22Rv1 (cell line): Measurements from ENCODE around the gene PIGR.

Experiments used
- H3K27ac ChIP-seq: fragments of 450-650 bp; 2 replicates; pipeline ENCODE4 v1.5.1; 2017
- ZFX ChIP-seq: fragments of 450-650 bp; IDR thresholded peaks from 2 replicates; pipeline ENCODE4 v1.6.1; 2017; ENCODE audit warnings: antibody characterized with exemption, borderline replicate concordance
- TF ChIP-seq, protein P1 (sequence below): fragments of 450-650 bp; IDR thresholded peaks from 2 replicates; pipeline ENCODE4 v1.5.1; 2017; ENCODE audit warnings: mild to moderate bottlenecking

PIGR gene

DNA sequence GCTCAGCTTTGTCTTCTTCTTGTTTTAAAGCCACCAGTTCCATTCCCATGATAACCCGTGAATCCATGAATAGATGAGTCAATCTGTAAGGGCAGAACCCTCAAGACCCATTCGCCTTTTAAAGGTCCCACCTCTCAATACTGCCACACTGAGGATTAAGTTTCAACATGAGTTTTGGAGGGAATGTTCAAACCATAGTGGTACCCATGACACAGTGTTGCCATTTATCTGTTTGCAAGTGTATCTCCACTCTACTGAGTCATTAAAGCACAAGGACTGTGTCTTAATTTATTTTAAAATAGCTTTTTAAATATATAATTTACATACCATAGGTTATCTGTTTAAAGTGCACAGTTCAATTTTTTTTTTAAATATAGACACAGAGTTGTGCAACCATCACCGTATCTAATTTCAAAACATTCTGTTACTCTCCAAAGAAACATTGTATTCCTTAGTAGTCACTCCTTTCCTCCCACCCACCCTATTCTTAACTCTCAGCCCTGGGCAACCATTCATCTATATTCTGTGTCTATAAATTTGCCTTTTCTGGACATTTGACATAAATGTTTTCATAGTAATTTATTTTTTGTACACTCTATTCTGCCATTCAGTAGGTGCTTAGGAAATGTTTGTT lies 53.8 kb downstream of the PIGR start:
- no peak overlapping the region for H3K27ac ChIP-seq
- TF ChIP-seq ZFX = no peak

DNA sequence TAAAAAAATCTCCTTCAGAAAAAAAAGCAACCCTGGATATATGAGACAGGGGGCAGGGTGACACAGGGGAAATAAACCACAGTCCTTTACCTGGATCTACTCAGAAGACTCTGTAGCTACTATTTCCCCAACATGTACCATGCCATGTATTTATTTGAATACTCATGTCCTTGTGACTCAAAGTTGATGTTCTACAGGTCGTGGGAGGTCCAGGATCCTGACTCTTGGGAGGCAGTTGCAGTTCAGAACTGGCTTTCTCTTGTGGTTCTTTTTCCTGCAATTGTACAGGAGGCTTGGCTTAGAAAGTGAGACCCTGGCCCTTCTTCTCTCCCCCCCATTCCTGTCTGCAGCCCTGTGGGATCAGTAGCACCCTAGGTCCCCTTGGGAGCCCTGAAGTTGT lies 54.9 kb downstream of the PIGR start:
- no peak overlapping the region for H3K27ac ChIP-seq
- TF ChIP-seq, protein P1, sequence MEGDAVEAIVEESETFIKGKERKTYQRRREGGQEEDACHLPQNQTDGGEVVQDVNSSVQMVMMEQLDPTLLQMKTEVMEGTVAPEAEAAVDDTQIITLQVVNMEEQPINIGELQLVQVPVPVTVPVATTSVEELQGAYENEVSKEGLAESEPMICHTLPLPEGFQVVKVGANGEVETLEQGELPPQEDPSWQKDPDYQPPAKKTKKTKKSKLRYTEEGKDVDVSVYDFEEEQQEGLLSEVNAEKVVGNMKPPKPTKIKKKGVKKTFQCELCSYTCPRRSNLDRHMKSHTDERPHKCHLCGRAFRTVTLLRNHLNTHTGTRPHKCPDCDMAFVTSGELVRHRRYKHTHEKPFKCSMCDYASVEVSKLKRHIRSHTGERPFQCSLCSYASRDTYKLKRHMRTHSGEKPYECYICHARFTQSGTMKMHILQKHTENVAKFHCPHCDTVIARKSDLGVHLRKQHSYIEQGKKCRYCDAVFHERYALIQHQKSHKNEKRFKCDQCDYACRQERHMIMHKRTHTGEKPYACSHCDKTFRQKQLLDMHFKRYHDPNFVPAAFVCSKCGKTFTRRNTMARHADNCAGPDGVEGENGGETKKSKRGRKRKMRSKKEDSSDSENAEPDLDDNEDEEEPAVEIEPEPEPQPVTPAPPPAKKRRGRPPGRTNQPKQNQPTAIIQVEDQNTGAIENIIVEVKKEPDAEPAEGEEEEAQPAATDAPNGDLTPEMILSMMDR = no peak
- TF ChIP-seq ZFX = no peak

DNA sequence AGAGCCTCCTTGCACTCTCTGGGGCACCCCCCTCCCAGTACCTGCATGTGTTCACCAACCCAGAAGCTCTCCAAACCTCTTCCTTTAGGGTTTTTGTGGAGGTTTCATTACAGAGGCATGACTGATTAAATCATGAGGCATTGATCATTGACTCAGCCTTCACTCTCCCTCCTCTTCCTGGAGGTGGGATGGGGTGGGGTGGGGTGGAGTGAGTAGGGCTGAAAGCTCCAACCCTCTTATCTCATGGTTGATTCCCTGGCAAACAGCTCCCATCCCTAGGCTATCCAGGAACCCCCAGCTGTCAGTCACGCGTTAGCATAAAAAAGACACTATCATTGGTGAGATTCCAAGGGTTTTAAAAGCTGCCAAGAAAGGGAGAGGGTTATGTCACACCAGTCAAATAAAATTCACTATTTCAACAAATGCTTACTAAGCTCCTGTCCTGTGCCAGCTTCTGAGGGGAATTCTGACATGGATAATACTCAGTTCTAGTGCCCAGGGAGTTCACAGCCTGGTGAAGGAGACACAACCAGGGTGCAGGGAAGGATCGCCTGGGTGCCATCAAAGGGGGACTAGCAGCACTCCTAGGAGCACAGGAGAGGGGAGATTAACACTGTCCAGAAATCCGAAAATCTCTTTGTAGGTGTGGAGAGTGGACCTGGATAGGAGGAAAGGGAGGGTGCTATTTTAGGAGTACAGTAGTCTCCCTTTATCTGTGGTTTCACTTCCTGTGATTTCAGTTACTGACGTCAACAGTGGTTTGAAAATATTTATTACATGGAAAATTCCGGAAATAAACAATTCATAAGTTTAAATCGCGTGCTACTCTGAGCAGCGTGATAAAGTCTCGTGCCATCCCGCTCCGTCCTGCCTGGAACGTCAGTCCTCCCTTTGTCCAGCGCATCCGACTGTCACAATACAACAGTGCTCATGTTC lies 55.9 kb downstream of the PIGR start:
- H3K27ac ChIP-seq = no peak overlapping the region
- no peak for TF ChIP-seq ZFX
- TF ChIP-seq, protein P1 = no peak

DNA sequence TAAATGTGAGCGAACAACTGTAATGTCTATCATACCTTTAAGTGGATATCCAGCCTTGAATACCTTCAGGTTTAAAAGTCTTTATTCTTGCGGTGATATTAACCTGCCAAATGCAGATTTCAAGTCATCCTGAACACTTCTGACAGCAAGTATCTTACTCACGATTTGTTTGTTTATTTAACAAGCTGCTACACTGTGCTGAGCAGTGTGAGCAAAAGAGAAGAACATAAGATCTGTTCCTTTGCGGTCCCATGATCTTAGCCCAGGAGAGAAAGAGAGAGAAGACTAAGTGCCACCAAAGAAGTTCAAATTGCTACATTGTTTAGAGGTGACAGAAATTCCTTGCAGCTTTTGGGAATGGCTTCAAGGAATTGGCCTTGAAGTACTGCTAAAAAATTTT lies 58.6 kb downstream of the PIGR start:
- TF ChIP-seq, protein P1 = no peak
- TF ChIP-seq ZFX = no peak
- H3K27ac ChIP-seq = no peak overlapping the region

DNA sequence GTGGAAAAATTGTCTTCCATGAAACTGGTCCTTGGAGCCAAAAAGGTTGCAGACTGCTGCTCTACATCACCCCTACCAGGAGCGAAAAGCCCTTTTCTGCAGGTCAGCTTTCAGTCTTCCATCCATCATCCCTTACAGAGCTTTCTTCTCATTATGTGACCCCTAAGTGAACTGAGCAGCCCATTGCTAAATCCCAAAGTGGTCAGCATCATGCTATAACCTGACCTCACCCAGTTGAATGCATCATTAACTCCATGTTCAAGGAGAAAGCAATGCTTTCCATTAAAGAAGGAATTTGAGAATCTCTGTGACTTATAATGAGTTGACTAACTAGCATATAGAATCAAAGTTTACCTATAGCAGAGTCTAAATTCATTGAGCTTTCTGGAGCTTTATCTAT lies 59.4 kb downstream of the PIGR start:
- TF ChIP-seq, protein P1 = no peak
- TF ChIP-seq ZFX = no peak
- H3K27ac ChIP-seq = no peak overlapping the region

DNA sequence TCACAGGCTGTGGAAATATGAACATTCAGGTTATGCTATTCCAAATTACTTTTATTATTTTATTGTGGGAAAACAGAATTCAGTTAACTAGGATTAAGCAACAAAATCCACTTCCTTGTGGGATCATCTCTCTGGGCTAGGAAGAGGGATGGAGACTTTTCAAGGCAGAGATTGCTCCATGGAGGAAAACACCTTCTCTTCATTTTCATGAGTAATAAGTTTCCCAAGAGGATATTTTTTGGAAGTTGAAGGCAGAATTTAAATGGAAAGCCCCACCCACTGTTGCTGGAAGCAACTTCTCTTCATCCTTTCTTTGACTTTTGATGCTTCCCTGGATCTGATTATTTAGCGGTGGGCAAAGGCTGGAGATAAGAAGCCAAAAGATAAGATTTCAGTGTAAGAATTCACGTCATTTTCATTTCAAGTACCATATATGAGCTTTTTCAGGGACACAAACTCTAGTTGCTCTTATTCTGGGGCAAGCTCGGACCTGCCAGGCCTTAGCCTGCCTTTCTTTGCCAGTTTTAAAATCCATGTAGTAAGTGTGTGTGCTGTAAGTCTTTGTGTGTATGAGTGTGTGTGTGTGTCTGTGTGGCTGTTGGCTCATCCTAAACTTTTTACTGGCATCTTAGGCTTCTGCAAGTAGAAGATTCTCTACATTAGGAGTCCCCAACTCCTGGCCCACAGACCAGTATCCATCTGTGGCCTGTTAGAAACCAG lies 60.8 kb downstream of the PIGR start:
- no peak overlapping the region for H3K27ac ChIP-seq
- TF ChIP-seq, protein P1 = no peak
- no peak for TF ChIP-seq ZFX

DNA sequence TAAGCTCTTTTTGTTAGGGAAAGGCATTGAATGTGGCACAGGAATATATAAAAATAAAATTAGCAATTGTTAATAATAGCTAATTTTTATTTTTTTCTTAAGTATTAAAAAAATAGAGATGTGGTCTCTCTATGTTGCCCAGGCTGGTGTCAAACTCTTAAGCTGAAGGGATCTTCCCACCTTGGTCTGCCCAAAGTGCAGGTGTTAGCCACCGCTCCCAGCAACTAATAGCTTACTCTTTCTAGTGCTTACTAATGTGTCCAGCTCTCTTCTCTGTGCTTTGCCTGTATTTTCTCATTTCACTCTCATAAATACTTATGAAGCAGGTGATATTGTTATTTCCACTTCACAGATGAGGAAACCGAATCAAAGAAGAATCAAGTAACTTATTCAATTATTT lies 62.4 kb downstream of the PIGR start:
- TF ChIP-seq, protein P1 = no peak
- no peak for TF ChIP-seq ZFX
- no peak overlapping the region for H3K27ac ChIP-seq
